NOMO-1 treated with dmso at 0.1 percent for 144 hours (cell line): ENCODE results near the gene IFITM10.

Experiments
- DNase-seq: peaks from one replicate; lab custom pipeline; 2025; ENCODE audit not compliant: unreplicated experiment; lab: John Stamatoyannopoulos, UW

IFITM10 gene

GRCh38 chr11:1719781-1720180 lies 30.6 kb downstream of the IFITM10 start:
- DNase-seq: no peak

- DNase-seq: no peak
These were observed 32.1 kb downstream of the IFITM10 start for GRCh38 chr11:1718326-1718725.

GRCh38 chr11:1717745-1718144 lies 32.6 kb downstream of the IFITM10 start:
- DNase-seq: no peak

- no peak for DNase-seq
These were observed 35.2 kb downstream of the IFITM10 start for GRCh38 chr11:1714908-1715885.

- no peak for DNase-seq
These were observed 41.7 kb downstream of the IFITM10 start for GRCh38 chr11:1708716-1709115.

- no peak for DNase-seq
These were observed 42.6 kb downstream of the IFITM10 start for GRCh38 chr11:1707751-1708150.

GRCh38 chr11:1706634-1707400 lies 43.6 kb downstream of the IFITM10 start:
- DNase-seq: peak; percentile 22

GRCh38 chr11:1705126-1706052 lies 45.0 kb downstream of the IFITM10 start:
- DNase-seq: no peak

- DNase-seq: no peak
These were observed 47.2 kb downstream of the IFITM10 start for GRCh38 chr11:1703146-1703545.

- no peak for DNase-seq
These were observed 47.9 kb downstream of the IFITM10 start for GRCh38 chr11:1702506-1702905.

- no peak for DNase-seq
These were observed 49.1 kb downstream of the IFITM10 start for GRCh38 chr11:1701091-1701807.

- DNase-seq: no peak
These were observed 50.6 kb downstream of the IFITM10 start for GRCh38 chr11:1699771-1700170.

GRCh38 chr11:1696608-1697570 lies 53.5 kb downstream of the IFITM10 start, which contains the start of gene KRTAP5-6:
Gene KRTAP5-6, plus strand, starts transcription at chr11:1697195. Its CDS starts 51 bp downstream, at chr11:1697246.
- DNase-seq: no peak

- no peak for DNase-seq
These were observed 54.8 kb downstream of the IFITM10 start for GRCh38 chr11:1695548-1696108.

- no peak for DNase-seq
These were observed 55.4 kb downstream of the IFITM10 start for GRCh38 chr11:1694846-1695547.

GRCh38 chr11:1694064-1694845 lies 56.1 kb downstream of the IFITM10 start:
- peak; percentile 85 for DNase-seq
